DOHH2 (cell line): ENCODE data around the gene ADGRL2.

Source experiments
- H3F3A ChIP-seq: fragments of 200-600 bp; sonication (generic), shearing (Covaris generic); 2 replicates; pipeline ENCODE4 v1.6.0; 2016; ENCODE audit warnings: antibody characterized with exemption, mild to moderate bottlenecking; ENCODE audit not compliant: control insufficient read depth, insufficient read depth
- H3K27ac ChIP-seq: fragments of 200-600 bp; sonication (generic); 2 replicates; pipeline ENCODE4 v1.5.1; 2014; ENCODE audit warnings: low read depth, mild to moderate bottlenecking, low read length, moderate library complexity
- H3K27me3 ChIP-seq: fragments of 200-600 bp; sonication (generic); 2 replicates; pipeline ENCODE4 v1.6.1; 2014; ENCODE audit warnings: mild to moderate bottlenecking, low read length, mixed read lengths; ENCODE audit not compliant: control insufficient read depth
- H3K36me3 ChIP-seq: fragments of 200-600 bp; sonication (generic); 2 replicates; pipeline ENCODE4 v1.6.1; 2014; ENCODE audit warnings: mild to moderate bottlenecking, low read length, moderate library complexity, mixed read lengths; ENCODE audit not compliant: control insufficient read depth
- H3K4me1 ChIP-seq: fragments of 200-600 bp; sonication (generic); 2 replicates; pipeline ENCODE4 v1.6.1; 2014; ENCODE audit warnings: mild to moderate bottlenecking, low read length, mixed read lengths; ENCODE audit not compliant: control insufficient read depth
- H3K4me2 ChIP-seq: fragments of 200-600 bp; sonication (generic); 2 replicates; pipeline ENCODE4 v1.6.0; 2014; ENCODE audit warnings: mild to moderate bottlenecking, low read length, moderate library complexity
- H3K4me3 ChIP-seq: fragments of 200-600 bp; sonication (generic); 2 replicates; pipeline ENCODE4 v1.5.1; 2014; ENCODE audit warnings: mild to moderate bottlenecking, low read length, mixed read lengths
- H3K79me2 ChIP-seq: fragments of 200-600 bp; sonication (generic); 2 replicates; pipeline ENCODE4 v1.6.1; 2014; ENCODE audit warnings: mild to moderate bottlenecking, low read length, mixed read lengths; ENCODE audit not compliant: control insufficient read depth
- H3K9me2 ChIP-seq: fragments of 200-600 bp; sonication (generic); replicated peaks from 2 replicates; pipeline ENCODE4 v1.6.1; 2014; ENCODE audit warnings: mild to moderate bottlenecking, low read length, mixed read lengths; ENCODE audit not compliant: control insufficient read depth
- H3K9me3 ChIP-seq: fragments of 200-600 bp; sonication (generic); 2 replicates; pipeline ENCODE4 v1.6.1; 2014; ENCODE audit warnings: antibody characterized with exemption, low read length, mixed read lengths; ENCODE audit not compliant: control insufficient read depth, insufficient read depth
- H4K20me1 ChIP-seq: fragments of 200-600 bp; sonication (generic); 2 replicates; pipeline ENCODE4 v1.6.0; 2014; ENCODE audit warnings: low read depth, mild to moderate bottlenecking, antibody characterized with exemption, low read length, moderate library complexity; ENCODE audit not compliant: control insufficient read depth, insufficient read depth
- CTCF ChIP-seq: fragments of 200-600 bp; sonication (generic); IDR thresholded peaks from one replicate; pipeline ENCODE4 v1.5.1; 2014; ENCODE audit warnings: antibody characterized with exemption, mild to moderate bottlenecking, low read depth, low read length; ENCODE audit not compliant: poor library complexity, severe bottlenecking
- EZH2phosphoT487 ChIP-seq: fragments of 200-600 bp; sonication (generic); IDR thresholded peaks from 2 replicates; pipeline ENCODE4 v1.6.1; 2017; ENCODE audit warnings: borderline replicate concordance, mild to moderate bottlenecking, antibody characterized with exemption, low read length, moderate library complexity, mixed read lengths

The ADGRL2 gene

GRCh38 chr1:81999364-81999763, 198.6 kb downstream of the ADGRL2 start:
- Histone ChIP-seq H3F3A (no peaks in the 10 kb centered on the region), H3K27ac (no peak overlapping the region), H3K9me2 (no peaks in the 10 kb centered on the region), H3K27me3 (no peaks in the 10 kb centered on the region), H4K20me1 (no peaks in the 10 kb centered on the region), H3K9me3 (no peaks in the 10 kb centered on the region), H3K36me3 (no peaks in the 10 kb centered on the region), H3K4me1 (no peaks in the 10 kb centered on the region), H3K4me3 (no peak overlapping the region), H3K4me2 (no peak overlapping the region), H3K79me2 (no peaks in the 10 kb centered on the region)
- TF ChIP-seq CTCF (no peak), EZH2phosphoT487 (no peak)

GRCh38 chr1:82000221-82000620, 199.5 kb downstream of the ADGRL2 start:
- Histone ChIP-seq H3K9me2 (no peaks in the 10 kb centered on the region), H3K27me3 (no peaks in the 10 kb centered on the region), H4K20me1 (no peaks in the 10 kb centered on the region), H3K4me2 (no peak overlapping the region), H3K4me3 (no peak overlapping the region), H3K4me1 (no peaks in the 10 kb centered on the region), H3F3A (no peaks in the 10 kb centered on the region), H3K27ac (no peak overlapping the region), H3K9me3 (no peaks in the 10 kb centered on the region), H3K36me3 (no peaks in the 10 kb centered on the region), H3K79me2 (no peaks in the 10 kb centered on the region)
- TF ChIP-seq CTCF (no peak), EZH2phosphoT487 (no peak)

- Histone ChIP-seq H4K20me1 (no peaks in the 10 kb centered on the region), H3K27me3 (no peaks in the 10 kb centered on the region), H3K9me3 (no peaks in the 10 kb centered on the region), H3K4me3 (no peak overlapping the region), H3K4me1 (no peaks in the 10 kb centered on the region), H3K9me2 (no peaks in the 10 kb centered on the region), H3K27ac (no peak overlapping the region), H3K36me3 (no peaks in the 10 kb centered on the region), H3K4me2 (no peak overlapping the region), H3F3A (no peaks in the 10 kb centered on the region), H3K79me2 (no peaks in the 10 kb centered on the region)
- TF ChIP-seq CTCF (no peak), EZH2phosphoT487 (no peak)
Measured at GRCh38 chr1:82001345-82001744, 200.6 kb downstream of the ADGRL2 start.

GRCh38 chr1:82007804-82008203, 207.1 kb downstream of the ADGRL2 start:
- no peak overlapping the region for H3K4me3 ChIP-seq
- H3K27ac ChIP-seq: no peak overlapping the region
- no peak for TF ChIP-seq EZH2phosphoT487
- TF ChIP-seq CTCF: no peak
- no peak overlapping the region for H3K4me2 ChIP-seq
- H3K27me3 ChIP-seq: no peaks in the 10 kb centered on the region
- no peaks in the 10 kb centered on the region for H3K36me3 ChIP-seq
- no peaks in the 10 kb centered on the region for H3F3A ChIP-seq
- no peaks in the 10 kb centered on the region for H4K20me1 ChIP-seq
- no peaks in the 10 kb centered on the region; the same call in 1 of the 2 replicates for H3K9me3 ChIP-seq
- H3K9me2 ChIP-seq: no peaks in the 10 kb centered on the region
- no peaks in the 10 kb centered on the region for H3K79me2 ChIP-seq
- no peaks in the 10 kb centered on the region for H3K4me1 ChIP-seq
